ENCODE data around the gene AGAP1.

DNA sequence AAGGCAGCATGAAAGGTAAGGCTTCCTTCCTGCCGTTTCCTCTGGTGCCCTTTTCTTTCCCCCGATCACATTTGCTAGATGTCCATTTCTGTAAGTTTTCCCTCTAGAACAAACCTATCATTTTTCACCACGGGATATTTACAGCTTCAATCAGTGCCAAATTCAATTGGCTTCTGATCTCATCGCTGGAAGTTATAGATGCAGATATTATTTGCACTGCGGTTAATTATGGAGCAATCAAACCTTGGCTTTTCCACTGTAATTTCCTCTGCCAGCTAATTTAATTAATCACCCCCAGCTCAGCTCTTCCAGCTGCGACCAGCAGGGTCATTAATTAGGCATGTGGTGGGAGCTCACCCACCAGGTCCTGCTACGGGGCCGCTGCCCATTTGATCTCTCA lies 588.2 kb downstream of the AGAP1 start:
- TF ChIP-seq, protein P1, sequence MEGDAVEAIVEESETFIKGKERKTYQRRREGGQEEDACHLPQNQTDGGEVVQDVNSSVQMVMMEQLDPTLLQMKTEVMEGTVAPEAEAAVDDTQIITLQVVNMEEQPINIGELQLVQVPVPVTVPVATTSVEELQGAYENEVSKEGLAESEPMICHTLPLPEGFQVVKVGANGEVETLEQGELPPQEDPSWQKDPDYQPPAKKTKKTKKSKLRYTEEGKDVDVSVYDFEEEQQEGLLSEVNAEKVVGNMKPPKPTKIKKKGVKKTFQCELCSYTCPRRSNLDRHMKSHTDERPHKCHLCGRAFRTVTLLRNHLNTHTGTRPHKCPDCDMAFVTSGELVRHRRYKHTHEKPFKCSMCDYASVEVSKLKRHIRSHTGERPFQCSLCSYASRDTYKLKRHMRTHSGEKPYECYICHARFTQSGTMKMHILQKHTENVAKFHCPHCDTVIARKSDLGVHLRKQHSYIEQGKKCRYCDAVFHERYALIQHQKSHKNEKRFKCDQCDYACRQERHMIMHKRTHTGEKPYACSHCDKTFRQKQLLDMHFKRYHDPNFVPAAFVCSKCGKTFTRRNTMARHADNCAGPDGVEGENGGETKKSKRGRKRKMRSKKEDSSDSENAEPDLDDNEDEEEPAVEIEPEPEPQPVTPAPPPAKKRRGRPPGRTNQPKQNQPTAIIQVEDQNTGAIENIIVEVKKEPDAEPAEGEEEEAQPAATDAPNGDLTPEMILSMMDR (IDR thresholded peaks at IDR 0.05): no peak
- no peak for TF ChIP-seq POLR2A (IDR thresholded peaks at IDR 0.05)

All from thyroid gland (tissue), 4 donors.